H1 (cell line): ENCODE results near the gene PRKN. TPM values are rescaled to one million over a fixed set of nuclear protein-coding genes. Genes with fewer than 3 reads are reported as not detected.

ENCODE experiments used
- CTCF ChIA-PET: fragments of 300-600 bp; sonication (Branson Sonifier 250); formaldehyde crosslinking; loops from one replicate; lab custom pipeline; 2021; ENCODE audit not compliant: partially characterized antibody; lab: Charles Lee
- POLR2A ChIA-PET: fragments of 300-600 bp; sonication (Branson Sonifier 250); formaldehyde crosslinking; loops from one replicate; lab custom pipeline; 2021; ENCODE audit warnings: inconsistent platforms; ENCODE audit not compliant: partially characterized antibody; lab: Charles Lee
- DNase-seq, 2 experiments: peaks; one replicate each; pipeline versions ENCODE4 v3.0.0 to v3.0.0-alpha.2; 2010 to 2022; ENCODE audit warnings: low spot score in 2 of 2, low read depth in 1 of 2, mixed read lengths in 1 of 2
- FAIRE-seq: peaks from 2 replicates; lab custom pipeline; 2011; peaks lifted over from hg19 to GRCh38; lab: Jason Lieb, UNC
- H2AFZ ChIP-seq: 2 replicates; pipeline ENCODE4 v1.8.1; 2012; ENCODE audit warnings: low read length, inconsistent platforms
- H2AK5ac ChIP-seq: 2 replicates; pipeline ENCODE4 v1.6.1; 2013; ENCODE audit warnings: low read depth, low read length
- H2BK120ac ChIP-seq: replicated peaks from 2 replicates; pipeline ENCODE3; 2013; ENCODE audit warnings: low read depth, low read length, inconsistent platforms
- H2BK12ac ChIP-seq: 2 replicates; pipeline ENCODE4 v1.6.1; 2013; ENCODE audit warnings: low read depth, low read length
- H2BK15ac ChIP-seq: 2 replicates; pipeline ENCODE4 v1.6.1; 2013; ENCODE audit warnings: low read length
- H2BK20ac ChIP-seq: 2 replicates; pipeline ENCODE4 v1.6.1; 2013; ENCODE audit warnings: low read length
- H2BK5ac ChIP-seq: 2 replicates; pipeline ENCODE4 v1.6.1; 2013; ENCODE audit warnings: low read depth, low read length
- H3K14ac ChIP-seq: 2 replicates; pipeline ENCODE4 v1.6.1; 2013; ENCODE audit warnings: inconsistent platforms; ENCODE audit not compliant: insufficient read length
- H3K18ac ChIP-seq: 2 replicates; pipeline ENCODE4 v1.6.1; 2013; ENCODE audit warnings: low read length; ENCODE audit errors: extremely low read depth
- H3K23ac ChIP-seq: 2 replicates; pipeline ENCODE4 v1.6.1; 2013; ENCODE audit warnings: inconsistent platforms; ENCODE audit not compliant: insufficient read length
- H3K23me2 ChIP-seq: 2 replicates; pipeline ENCODE4 v1.6.1; 2013; ENCODE audit warnings: low read depth, low read length
- H3K27ac ChIP-seq: 2 replicates; pipeline ENCODE4 v1.6.1; 2011; ENCODE audit warnings: low read depth, low read length, inconsistent platforms
- H3K27me3 ChIP-seq, 4 experiments: replicated peaks in 1 of 4; 1 replicate in 1 of 4; 2 replicates in 3 of 4; pipeline versions ENCODE4 v1.6.1 to v1.8.1; 2011 to 2013; ENCODE audit warnings: low read length in 3 of 4, mild to moderate bottlenecking in 3 of 4, inconsistent platforms in 2 of 4, mixed read lengths in 2 of 4, moderate library complexity in 1 of 4; ENCODE audit not compliant: control insufficient read depth in 3 of 4, insufficient read depth in 3 of 4; ENCODE audit errors: extremely low read depth in 1 of 4
- H3K36me3 ChIP-seq, 4 experiments: 2 replicates each; pipeline versions ENCODE4 v1.6.1 to v1.8.1; 2011 to 2013; ENCODE audit warnings: mild to moderate bottlenecking in 4 of 4, low read length in 3 of 4, moderate library complexity in 2 of 4, control low read depth in 1 of 4, inconsistent platforms in 1 of 4; ENCODE audit not compliant: insufficient read depth in 4 of 4, control insufficient read depth in 2 of 4
- H3K4ac ChIP-seq: replicated peaks from 2 replicates; pipeline ENCODE3; 2013; ENCODE audit warnings: low read length, low read depth, mixed read lengths, inconsistent platforms; ENCODE audit not compliant: insufficient read length
- H3K4me1 ChIP-seq, 4 experiments: replicated peaks in 1 of 4; 1 replicate in 1 of 4; 2 replicates in 3 of 4; pipeline versions ENCODE4 v1.6.1 to v1.8.1; 2011 to 2013; ENCODE audit warnings: low read length in 3 of 4, inconsistent platforms in 2 of 4, mixed read lengths in 1 of 4; ENCODE audit not compliant: insufficient read depth in 4 of 4, control insufficient read depth in 3 of 4
- H3K4me2 ChIP-seq, 2 experiments: 2 replicates each; pipeline versions ENCODE4 v1.6.1 to v1.8.1; 2011 to 2013; ENCODE audit warnings: low read depth in 2 of 2, low read length in 2 of 2, control low read depth in 1 of 2, inconsistent platforms in 1 of 2, mild to moderate bottlenecking in 1 of 2; ENCODE audit not compliant: insufficient read depth in 1 of 2
- H3K4me3 ChIP-seq, 4 experiments: fragments of 200-600, 300-600 bp in 1 of 4; sonication (generic), shearing (Covaris generic), sonication (Bioruptor Twin) in 1 of 4; 2 replicates each; pipeline versions ENCODE4 v1.5.1 to v1.8.1; 2011 to 2016; ENCODE audit warnings: low read length in 4 of 4, low read depth in 3 of 4, control low read depth in 2 of 4, inconsistent platforms in 2 of 4, mild to moderate bottlenecking in 2 of 4, mixed read lengths in 1 of 4, moderate library complexity in 1 of 4; ENCODE audit not compliant: insufficient read depth in 2 of 4; ENCODE audit errors: extremely low read depth in 1 of 4
- H3K56ac ChIP-seq: replicated peaks from 2 replicates; pipeline ENCODE3; 2013; ENCODE audit warnings: low read depth, mild to moderate bottlenecking, mixed read lengths, low read length, inconsistent platforms; ENCODE audit not compliant: insufficient read length
- H3K79me1 ChIP-seq: 2 replicates; pipeline ENCODE4 v1.6.1; 2013; ENCODE audit warnings: low read depth, low read length, control low read depth
- H3K79me2 ChIP-seq, 2 experiments: 2 replicates each; pipeline versions ENCODE4 v1.6.1 to v1.8.1; 2012 to 2013; ENCODE audit warnings: low read length in 2 of 2, mild to moderate bottlenecking in 2 of 2, inconsistent platforms in 1 of 2; ENCODE audit not compliant: insufficient read depth in 2 of 2, control insufficient read depth in 1 of 2
- H3K9ac ChIP-seq, 4 experiments: replicated peaks in 1 of 4; 1 replicate in 1 of 4; 2 replicates in 3 of 4; pipeline versions ENCODE4 v1.6.1 to v1.8.1; 2011 to 2013; ENCODE audit warnings: low read depth in 3 of 4, low read length in 3 of 4, control low read depth in 2 of 4, mild to moderate bottlenecking in 2 of 4, moderate library complexity in 2 of 4, inconsistent platforms in 1 of 4; ENCODE audit errors: extremely low read depth in 1 of 4
- H3K9me3 ChIP-seq, 2 experiments: 2 replicates each; pipeline versions ENCODE4 v1.6.1 to v1.8.1; 2012 to 2013; ENCODE audit warnings: mild to moderate bottlenecking in 2 of 2, moderate library complexity in 2 of 2, control low read depth in 1 of 2, inconsistent platforms in 1 of 2, low read depth in 1 of 2, low read length in 1 of 2, mixed read lengths in 1 of 2; ENCODE audit not compliant: insufficient read depth in 2 of 2
- H4K20me1 ChIP-seq, 2 experiments: replicated peaks in 1 of 2; 2 replicates each; pipeline versions ENCODE3 to v1.8.1; 2011 to 2013; ENCODE audit warnings: inconsistent platforms in 2 of 2, low read length in 2 of 2, mild to moderate bottlenecking in 1 of 2; ENCODE audit not compliant: insufficient read depth in 2 of 2, control insufficient read depth in 1 of 2
- H4K5ac ChIP-seq: 2 replicates; pipeline ENCODE4 v1.6.1; 2013; ENCODE audit warnings: low read length, low read depth, mixed read lengths, inconsistent platforms; ENCODE audit not compliant: insufficient read length
- H4K8ac ChIP-seq: 2 replicates; pipeline ENCODE4 v1.8.0; 2013; ENCODE audit warnings: mild to moderate bottlenecking, moderate library complexity, low read length, inconsistent platforms; ENCODE audit not compliant: insufficient read depth; ENCODE audit errors: extremely low read depth
- H4K91ac ChIP-seq: replicated peaks from 2 replicates; pipeline ENCODE3; 2013; ENCODE audit warnings: low read length, mixed read lengths, inconsistent platforms; ENCODE audit not compliant: insufficient read length
- ATF3 ChIP-seq: IDR thresholded peaks from 2 replicates; pipeline ENCODE4 v1.6.1; 2011; ENCODE audit warnings: low read depth, mild to moderate bottlenecking, low read length; ENCODE audit not compliant: insufficient read depth
- CBX8 ChIP-seq: fragments of 300-800, 300-1000 bp; sonication (generic); IDR thresholded peaks from 2 replicates; pipeline ENCODE4 v1.7.1; 2016; ENCODE audit warnings: low read depth, low read length, borderline replicate concordance
- CHD2 ChIP-seq: IDR thresholded peaks from 2 replicates; pipeline ENCODE4 v1.6.1; 2012; ENCODE audit warnings: low read length, improper control_type of control experiment
- EGR1 ChIP-seq: IDR thresholded peaks from 2 replicates; pipeline ENCODE4 v1.6.1; 2011; ENCODE audit warnings: low read depth, low read length, borderline replicate concordance
- KDM1A ChIP-seq: fragments of 200-600, 300-600 bp; sonication (generic); IDR thresholded peaks from 2 replicates; pipeline ENCODE4 v1.7.1; 2016; ENCODE audit warnings: mild to moderate bottlenecking, low read length, borderline replicate concordance
- MAX ChIP-seq: IDR thresholded peaks from 2 replicates; pipeline ENCODE4 v1.6.1; 2012; ENCODE audit warnings: inconsistent platforms
- SAP30 ChIP-seq: fragments of 300-600 bp; sonication (generic); IDR thresholded peaks from 2 replicates; pipeline ENCODE4 v1.7.1; 2012; ENCODE audit warnings: low read length, moderate library complexity, mild to moderate bottlenecking, inconsistent platforms; ENCODE audit not compliant: insufficient read depth, insufficient replicate concordance
- SIRT6 ChIP-seq: IDR thresholded peaks from one replicate; pipeline ENCODE4 v1.7.1; 2012; ENCODE audit warnings: low read length, inconsistent platforms
- SUZ12 ChIP-seq: fragments of 200-600 bp; sonication (generic); IDR thresholded peaks from 2 replicates; pipeline ENCODE4 v1.6.1; 2012; ENCODE audit warnings: mild to moderate bottlenecking, inconsistent platforms, low read length, moderate library complexity, mixed read lengths
- TEAD4 ChIP-seq: IDR thresholded peaks from 2 replicates; pipeline ENCODE4 v1.6.1; 2012; ENCODE audit warnings: low read depth, low read length, inconsistent platforms, mixed read lengths
- USF2 ChIP-seq: IDR thresholded peaks from 2 replicates; pipeline ENCODE4 v1.6.1; 2011; ENCODE audit warnings: low read length, improper control_type of control experiment
- WGBS, 2 experiments: shearing (Covaris generic) in 1 of 2; methylation state at CpG; one replicate each; pipeline versions ENCODE4 v1.1.6 to v1.1.7; 2013 to 2015; ENCODE audit warnings: low lambda C conversion rate in 2 of 2, mixed read lengths in 2 of 2, inconsistent platforms in 1 of 2, low coverage in 1 of 2, missing lambda C conversion rate in 1 of 2; ENCODE audit not compliant: insufficient replicate concordance in 2 of 2, insufficient coverage in 1 of 2, insufficient read length in 1 of 2; ENCODE audit errors: extremely low coverage in 1 of 2, missing lambda C conversion rate in 1 of 2; 5-methylcytosine and 5-hydroxymethylcytosine counted together
- polyA plus RNA-seq, 7 experiments: library from polyadenylated mRNA; depleted of rRNA in 3 of 7; stranded (reverse) in 5 of 7; unstranded in 2 of 7; fragments of >200 nt in 5 of 7; fragments of 200-250 nt in 2 of 7; gene quantifications; 1 replicate in 5 of 7; 2 replicates in 1 of 7; 4 replicates in 1 of 7; pipeline versions ENCODE4 v1.2.1 to v1.2.3, GENCODE V29; 2011 to 2013; ENCODE audit warnings: missing spikeins in 2 of 7, mixed read lengths in 2 of 7
- total RNA-seq: library from RNA; stranded (reverse); fragmentation: NEBNext Ultra II Directional; extraction: Animal tissue kit (Norgen Biotek cat#: 25700); gene quantifications from 2 replicates; pipeline ENCODE4 v1.2.1, GENCODE V29; 2021

Gene PRKN
- total and polyA plus RNA-seq, 2 of the 8 experiments (the other 6 are each of a cell fraction or from before 2014, with no cell fraction given): 0.13 to 0.29 TPM

GRCh38 chr6:162078667-162079066 lies 648.9 kb downstream of the PRKN start:
- Histone ChIP-seq H3K4me1 (no peaks in the 10 kb centered on the region), H2BK5ac (no peak overlapping the region), H3K36me3 (no peaks in the 10 kb centered on the region), H3K27ac (no peak overlapping the region), H2BK20ac (no peak overlapping the region), H2BK120ac (no peak overlapping the region), H3K14ac (no peak overlapping the region), H2AFZ (no peak overlapping the region), H4K8ac (no peak overlapping the region), H3K23me2 (no peaks in the 10 kb centered on the region), H4K91ac (no peak overlapping the region), H3K27me3 (no peaks in the 10 kb centered on the region), H3K4me2 (no peak overlapping the region), H3K79me1 (no peaks in the 10 kb centered on the region), H3K4me3 (no peak overlapping the region), H2BK12ac (no peak overlapping the region), H3K56ac (no peak overlapping the region), H3K4ac (no peak overlapping the region), H3K23ac (no peak overlapping the region), H2AK5ac (no peak overlapping the region), H3K9ac (no peak overlapping the region), H3K18ac (no peak overlapping the region), H2BK15ac (no peak overlapping the region), H3K9me3 (0 out of 4 replicates have a peak, but pooled peaks cover 0 to 6% of the 10 kb centered on the region in 2 experiments), H3K79me2 (no peaks in the 10 kb centered on the region), H4K5ac (no peak overlapping the region), H4K20me1 (no peaks in the 10 kb centered on the region)
- no peak for FAIRE-seq
- ChIA-PET CTCF (no interaction called here), POLR2A (no interaction called here)
- no peak for DNase-seq
- TF ChIP-seq TEAD4: no peak
- TF ChIP-seq EGR1: no peak
- no peak for TF ChIP-seq USF2
- TF ChIP-seq MAX: no peak
- TF ChIP-seq CBX8: no peak
- no peak for TF ChIP-seq SIRT6
- TF ChIP-seq CHD2: no peak
- no peak for TF ChIP-seq SUZ12
- no peak for TF ChIP-seq SAP30
- no peak for TF ChIP-seq KDM1A
- no peak for TF ChIP-seq ATF3
- 75% methylated on average over 4 of the region's 4 CpGs; no CpG with 5 or more reads in 1 of the 2 experiments for WGBS, 2 experiments
